HepG2 (cell line): ENCODE data around the gene PRSS36. TPM values are rescaled to one million over a fixed set of nuclear protein-coding genes. Genes with fewer than 3 reads are reported as not detected.

ENCODE experiments used
- AHR ChIP-seq: IDR thresholded peaks from 2 replicates; pipeline ENCODE4 v1.6.1; 2018; ENCODE audit warnings: missing genetic modification reagents, missing compliant biosample characterization
- BHLHE40 ChIP-seq: IDR thresholded peaks from 2 replicates; pipeline ENCODE4 v1.6.1; 2011; ENCODE audit warnings: low read length, improper control_type of control experiment
- CHCHD3 ChIP-seq: sonication (generic); formaldehyde crosslinking; IDR thresholded peaks from 2 replicates; pipeline ENCODE4 v1.8.0; 2022; ENCODE audit warnings: mild to moderate bottlenecking, missing genetic modification reagents, moderate library complexity
- FOXC1 ChIP-seq: sonication (generic); formaldehyde crosslinking; IDR thresholded peaks from 2 replicates; pipeline ENCODE4 v1.8.0; 2022; ENCODE audit warnings: mild to moderate bottlenecking, missing genetic modification reagents, borderline replicate concordance
- HNRNPLL ChIP-seq: fragments of 200-400 bp; formaldehyde crosslinking; IDR thresholded peaks from 2 replicates; pipeline ENCODE4 v1.6.1; 2017; ENCODE audit warnings: mild to moderate bottlenecking, low read depth, low read length; ENCODE audit not compliant: poor library complexity, severe bottlenecking
- HOXA9 ChIP-seq: sonication (generic); formaldehyde crosslinking; IDR thresholded peaks from 2 replicates; pipeline ENCODE4 v1.8.1; 2022; ENCODE audit warnings: missing genetic modification reagents, mild to moderate bottlenecking, moderate library complexity, borderline replicate concordance
- KLF12 ChIP-seq: sonication (generic); formaldehyde crosslinking; IDR thresholded peaks from 2 replicates; pipeline ENCODE4 v1.4.0; 2020; ENCODE audit warnings: missing genetic modification reagents, borderline replicate concordance
- KMT2A ChIP-seq: sonication (generic); formaldehyde crosslinking; IDR thresholded peaks from 2 replicates; pipeline ENCODE4 v1.4.0; 2020; ENCODE audit warnings: missing genetic modification reagents
- MEF2D ChIP-seq: sonication (generic); formaldehyde crosslinking; IDR thresholded peaks from 2 replicates; pipeline ENCODE4 v1.5.1; 2020; ENCODE audit warnings: mild to moderate bottlenecking, missing genetic modification reagents
- MNT ChIP-seq: fragments of 450-650 bp; IDR thresholded peaks from 2 replicates; pipeline ENCODE4 v1.6.1; 2016
- NAIF1 ChIP-seq: sonication (generic); formaldehyde crosslinking; IDR thresholded peaks from 2 replicates; pipeline ENCODE4 v1.5.0; 2020; ENCODE audit warnings: mild to moderate bottlenecking, missing genetic modification reagents, borderline replicate concordance
- SETDB1 ChIP-seq: sonication (generic); formaldehyde crosslinking; IDR thresholded peaks from 2 replicates; pipeline ENCODE4 v1.5.1; 2020; ENCODE audit warnings: missing genetic modification reagents, mild to moderate bottlenecking, borderline replicate concordance
- SMAD1 ChIP-seq: sonication (generic); formaldehyde crosslinking; IDR thresholded peaks from 2 replicates; pipeline ENCODE4 v1.4.0; 2020; ENCODE audit warnings: missing genetic modification reagents, low read depth, mild to moderate bottlenecking, borderline replicate concordance
- SNAPC2 ChIP-seq: sonication (generic); formaldehyde crosslinking; IDR thresholded peaks from 2 replicates; pipeline ENCODE4 v1.8.1; 2022; ENCODE audit warnings: mild to moderate bottlenecking, missing genetic modification reagents
- SP1 ChIP-seq, 2 experiments: fragments of 450-650 bp in 1 of 2; sonication (generic) in 1 of 2; formaldehyde crosslinking in 1 of 2; IDR thresholded peaks; 2 replicates each; pipeline versions ENCODE4 v1.4.0 to v1.6.1; 2016 to 2020; ENCODE audit warnings: missing genetic modification reagents in 1 of 2
- SRSF9 ChIP-seq: fragments of 200-400 bp; formaldehyde crosslinking; IDR thresholded peaks from 2 replicates; pipeline ENCODE4 v1.6.1; 2018; ENCODE audit warnings: borderline replicate concordance, mild to moderate bottlenecking, low read depth, low read length; ENCODE audit not compliant: insufficient read depth, poor library complexity, severe bottlenecking
- SRY ChIP-seq: sonication (generic); formaldehyde crosslinking; IDR thresholded peaks from 2 replicates; pipeline ENCODE4 v1.8.0; 2022; ENCODE audit warnings: mild to moderate bottlenecking, missing genetic modification reagents
- YEATS4 ChIP-seq: sonication (generic); formaldehyde crosslinking; IDR thresholded peaks from 2 replicates; pipeline ENCODE4 v1.4.0; 2020; ENCODE audit warnings: missing genetic modification reagents, borderline replicate concordance
- ZFAT ChIP-seq: sonication (generic); formaldehyde crosslinking; conservative IDR thresholded peaks from 2 replicates; pipeline ENCODE4 v1.8.1; 2023; ENCODE audit warnings: missing genetic modification reagents, inconsistent platforms
- ZFP1 ChIP-seq: IDR thresholded peaks from 2 replicates; pipeline ENCODE4 v1.6.1; 2016
- ZFYVE20 ChIP-seq: sonication (generic); formaldehyde crosslinking; IDR thresholded peaks from 2 replicates; pipeline ENCODE4 v1.8.0; 2023; ENCODE audit warnings: low read depth, mild to moderate bottlenecking, moderate library complexity, missing genetic modification reagents, borderline replicate concordance
- ZNF160 ChIP-seq: sonication (generic); formaldehyde crosslinking; IDR thresholded peaks from 2 replicates; pipeline ENCODE4 v1.8.0; 2022; ENCODE audit warnings: mild to moderate bottlenecking, inconsistent platforms, missing genetic modification reagents
- ZNF556 ChIP-seq: sonication (generic); formaldehyde crosslinking; IDR thresholded peaks from 2 replicates; pipeline ENCODE4 v1.4.0; 2020; ENCODE audit warnings: mild to moderate bottlenecking, missing genetic modification reagents, borderline replicate concordance
- ZNF564 ChIP-seq: sonication (generic); formaldehyde crosslinking; IDR thresholded peaks from 2 replicates; pipeline ENCODE4 v1.8.1; 2023; ENCODE audit warnings: mild to moderate bottlenecking, missing genetic modification reagents
- ZNF746 ChIP-seq: sonication (generic); formaldehyde crosslinking; IDR thresholded peaks from 2 replicates; pipeline ENCODE4 v1.8.0; 2022; ENCODE audit warnings: mild to moderate bottlenecking, missing genetic modification reagents
- ZNF883 ChIP-seq: sonication (generic); formaldehyde crosslinking; IDR thresholded peaks from 2 replicates; pipeline ENCODE4 v1.5.1; 2020; ENCODE audit warnings: mild to moderate bottlenecking, missing genetic modification reagents; ENCODE audit errors: not compliant biosample characterization
- polyA plus RNA-seq, 8 experiments: library from polyadenylated mRNA; depleted of rRNA in 3 of 8; stranded (reverse) in 7 of 8; unstranded in 1 of 8; fragments of >200 nt; fragmentation: Illumina TruSeq in 4 of 8; extraction: Trizol in 4 of 8; gene quantifications; 2 replicates each; pipeline versions ENCODE4 v1.2.1 to v1.2.3, GENCODE V29; 2011 to 2016; ENCODE audit warnings: low read depth in 4 of 8, missing spikeins in 1 of 8, mixed read lengths in 1 of 8; ENCODE audit not compliant: insufficient read depth in 1 of 8
- total RNA-seq, 5 experiments: library from RNA; depleted of rRNA; stranded (reverse); fragments of >200 nt; fragmentation: Illumina TruSeq; extraction: Trizol; gene quantifications; 2 replicates each; pipeline ENCODE4 v1.2.3, GENCODE V29; 2016; ENCODE audit warnings: low read depth in 1 of 5
- TF ChIP-seq, protein P1 (sequence below): sonication (generic); formaldehyde crosslinking; IDR thresholded peaks from 2 replicates; pipeline ENCODE4 v1.5.0; 2020; ENCODE audit warnings: missing genetic modification reagents
- TF ChIP-seq, protein P2 (sequence below): sonication (generic); formaldehyde crosslinking; IDR thresholded peaks from 2 replicates; pipeline ENCODE4 v1.4.0; 2020; ENCODE audit warnings: mild to moderate bottlenecking, missing genetic modification reagents

PRSS36 gene
- total and polyA plus RNA-seq, 2 of the 13 experiments (the other 11 are each of a cell fraction or from before 2014, with no cell fraction given) = 1.5 to 2.1 TPM

- TF ChIP-seq, protein P1, sequence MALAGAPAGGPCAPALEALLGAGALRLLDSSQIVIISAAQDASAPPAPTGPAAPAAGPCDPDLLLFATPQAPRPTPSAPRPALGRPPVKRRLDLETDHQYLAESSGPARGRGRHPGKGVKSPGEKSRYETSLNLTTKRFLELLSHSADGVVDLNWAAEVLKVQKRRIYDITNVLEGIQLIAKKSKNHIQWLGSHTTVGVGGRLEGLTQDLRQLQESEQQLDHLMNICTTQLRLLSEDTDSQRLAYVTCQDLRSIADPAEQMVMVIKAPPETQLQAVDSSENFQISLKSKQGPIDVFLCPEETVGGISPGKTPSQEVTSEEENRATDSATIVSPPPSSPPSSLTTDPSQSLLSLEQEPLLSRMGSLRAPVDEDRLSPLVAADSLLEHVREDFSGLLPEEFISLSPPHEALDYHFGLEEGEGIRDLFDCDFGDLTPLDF = no peak
- peak; percentile 66 for TF ChIP-seq CHCHD3 (CRISPR knock-in tag)
- TF ChIP-seq NAIF1 (CRISPR knock-in tag) = no peak
- TF ChIP-seq, protein P2, sequence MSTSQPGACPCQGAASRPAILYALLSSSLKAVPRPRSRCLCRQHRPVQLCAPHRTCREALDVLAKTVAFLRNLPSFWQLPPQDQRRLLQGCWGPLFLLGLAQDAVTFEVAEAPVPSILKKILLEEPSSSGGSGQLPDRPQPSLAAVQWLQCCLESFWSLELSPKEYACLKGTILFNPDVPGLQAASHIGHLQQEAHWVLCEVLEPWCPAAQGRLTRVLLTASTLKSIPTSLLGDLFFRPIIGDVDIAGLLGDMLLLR = 0 out of 2 replicates have a peak, but pooled peaks have one; percentile 30
- TF ChIP-seq KMT2A (CRISPR knock-in tag) = no peak
- no peak for TF ChIP-seq AHR (CRISPR knock-in tag)
- no peak for TF ChIP-seq MEF2D (CRISPR knock-in tag)
- TF ChIP-seq SRY (CRISPR knock-in tag) = no peak
- TF ChIP-seq ZNF564 (CRISPR knock-in tag) = no peak
- no peak for TF ChIP-seq SRSF9
- peak; percentile 37; the same call in 1 of the 2 replicates for TF ChIP-seq ZNF556 (CRISPR knock-in tag)
- peak; percentile 65 for TF ChIP-seq MNT
- no peak; the same call in 1 of the 2 replicates for TF ChIP-seq YEATS4
- TF ChIP-seq ZNF746 (CRISPR knock-in tag) = no peak
- no peak for TF ChIP-seq ZFAT (CRISPR knock-in tag)
- no peak for TF ChIP-seq KLF12
- no peak for TF ChIP-seq SETDB1 (CRISPR knock-in tag)
- TF ChIP-seq SNAPC2 (CRISPR knock-in tag) = no peak
- TF ChIP-seq HNRNPLL = no peak
- no peak for TF ChIP-seq ZNF883
- 0 out of 2 replicates have a peak, but pooled peaks have one; percentile 33 for TF ChIP-seq ZNF160
- TF ChIP-seq FOXC1 (CRISPR knock-in tag) = no peak
- no peak for TF ChIP-seq ZFP1
- no peak for TF ChIP-seq SMAD1 (CRISPR knock-in tag)
- no peak for TF ChIP-seq HOXA9 (CRISPR knock-in tag)
- TF ChIP-seq ZFYVE20 (CRISPR knock-in tag) = no peak
- TF ChIP-seq SP1 (IDR thresholded peaks at IDR 0.05) = 0 out of 2 replicates have a peak, but pooled peaks have one; percentile 56
- no peak for TF ChIP-seq SP1 (CRISPR knock-in tag; IDR thresholded peaks at IDR 0.05)
- TF ChIP-seq BHLHE40 = peak; percentile 72
Observed at GRCh38 chr16:31135535-31136286, 14.2 kb downstream of the PRSS36 start, which contains the start of gene PRSS8 (continued).
